ENCODE results near the gene PGPEP1.
"Not testable (repeated sequence)": the region's sequence is repeated elsewhere in the genome, so short reads cannot be mapped to it uniquely, and the experiment has no call there.

PGPEP1 gene

GRCh38 chr19:18373407-18373891 lies 33.1 kb downstream of the PGPEP1 start:
- TF ChIP-seq CTCF (IDR thresholded peaks at IDR 0.05; ENCODE audit: extremely low read depth, insufficient read depth, missing control alignments): no peak
- DNase-seq (ENCODE audit: low spot score): no peak
- in situ Hi-C loops (cut with MboI; ENCODE audit: low pct_unique_long_range_greater_than_20kb, low sequenced_read_pairs, unreplicated experiment): no loop called here

GRCh38 chr19:18373892-18374629 lies 33.7 kb downstream of the PGPEP1 start:
- TF ChIP-seq CTCF (IDR thresholded peaks at IDR 0.05; ENCODE audit: extremely low read depth, insufficient read depth, missing control alignments): no peak
- peak; percentile 91 for DNase-seq (ENCODE audit: low spot score)
- in situ Hi-C loops (cut with MboI; ENCODE audit: low pct_unique_long_range_greater_than_20kb, low sequenced_read_pairs, unreplicated experiment): no loop called here

GRCh38 chr19:18377026-18377425 lies 36.6 kb downstream of the PGPEP1 start:
- no peak for TF ChIP-seq CTCF (IDR thresholded peaks at IDR 0.05; ENCODE audit: extremely low read depth, insufficient read depth, missing control alignments)
- no peak for DNase-seq (ENCODE audit: low spot score)
- in situ Hi-C loops (cut with MboI; ENCODE audit: low pct_unique_long_range_greater_than_20kb, low sequenced_read_pairs, unreplicated experiment): no loop called here

GRCh38 chr19:18379803-18380747 lies 39.7 kb downstream of the PGPEP1 start:
- no peak for TF ChIP-seq CTCF (IDR thresholded peaks at IDR 0.05; ENCODE audit: extremely low read depth, insufficient read depth, missing control alignments)
- no peak for DNase-seq (ENCODE audit: low spot score)
- in situ Hi-C loops (cut with MboI; ENCODE audit: low pct_unique_long_range_greater_than_20kb, low sequenced_read_pairs, unreplicated experiment): no loop called here

- no peak for TF ChIP-seq CTCF (IDR thresholded peaks at IDR 0.05; ENCODE audit: extremely low read depth, insufficient read depth, missing control alignments)
- in situ Hi-C loops (cut with MboI; ENCODE audit: low pct_unique_long_range_greater_than_20kb, low sequenced_read_pairs, unreplicated experiment): no loop called here
- no peak for DNase-seq (ENCODE audit: low spot score)
Observed at GRCh38 chr19:18380843-18381242, 40.4 kb downstream of the PGPEP1 start.

- in situ Hi-C loops (cut with MboI; ENCODE audit: low pct_unique_long_range_greater_than_20kb, low sequenced_read_pairs, unreplicated experiment); DNase-seq (ENCODE audit: low spot score): not testable (repeated sequence)
Observed at GRCh38 chr19:18383622-18384021, 43.2 kb downstream of the PGPEP1 start.

- DNase-seq (ENCODE audit: low spot score): no peak
- in situ Hi-C loops (cut with MboI; ENCODE audit: low pct_unique_long_range_greater_than_20kb, low sequenced_read_pairs, unreplicated experiment): no loop called here
- TF ChIP-seq CTCF (IDR thresholded peaks at IDR 0.05; ENCODE audit: extremely low read depth, insufficient read depth, missing control alignments): no peak
Observed at GRCh38 chr19:18384775-18385174, 44.4 kb downstream of the PGPEP1 start.
